ENCODE results near the gene POLH. TPM values are rescaled to one million over a fixed set of nuclear protein-coding genes. Genes with fewer than 3 reads are reported as not detected.

Gene POLH
- total and polyA plus RNA-seq, 9 of the 15 experiments (the other 6 are each of a cell fraction or from before 2014, with no cell fraction given) = 5.8 to 31.6 (median 20.6) TPM

- TF ChIP-seq ZBTB40 (IDR thresholded peaks at IDR 0.05) = no peak
- TF ChIP-seq ZBTB40 (CRISPR knock-in tag; IDR thresholded peaks at IDR 0.05) = no peak
- TF ChIP-seq GABPB2 (CRISPR knock-in tag; conservative IDR thresholded peaks at IDR 0.05) = no peak
- TF ChIP-seq, protein P1, sequence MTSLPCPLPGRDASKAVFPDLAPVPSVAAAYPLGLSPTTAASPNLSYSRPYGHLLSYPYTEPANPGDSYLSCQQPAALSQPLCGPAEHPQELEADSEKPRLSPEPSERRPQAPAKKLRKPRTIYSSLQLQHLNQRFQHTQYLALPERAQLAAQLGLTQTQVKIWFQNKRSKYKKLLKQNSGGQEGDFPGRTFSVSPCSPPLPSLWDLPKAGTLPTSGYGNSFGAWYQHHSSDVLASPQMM (CRISPR knock-in tag; IDR thresholded peaks at IDR 0.05) = no peak
- TF ChIP-seq ZNF778 (CRISPR knock-in tag; IDR thresholded peaks at IDR 0.05) = no peak
- TF ChIP-seq ZNF224 (CRISPR knock-in tag; IDR thresholded peaks at IDR 0.05) = no peak
- peak; percentile 70; the same call in 1 of the 2 replicates for TF ChIP-seq RERE (CRISPR knock-in tag; IDR thresholded peaks at IDR 0.05; ENCODE audit: borderline replicate concordance)
- no peak for TF ChIP-seq SIN3B (IDR thresholded peaks at IDR 0.05; ENCODE audit: low read depth)
- TF ChIP-seq HNRNPH1 (optimal IDR thresholded peaks at IDR 0.05; ENCODE audit: low read depth, low read length) = no peak
Measured at GRCh38 chr6:43623880-43624785, 48.1 kb downstream of the POLH start (continued).
